ENCODE data around the gene GRIP2. TPM values are rescaled to one million over a fixed set of nuclear protein-coding genes. Genes with fewer than 3 reads are reported as not detected.

The GRIP2 gene
- polyA plus RNA-seq, 1 experiment: not detected

DNA sequence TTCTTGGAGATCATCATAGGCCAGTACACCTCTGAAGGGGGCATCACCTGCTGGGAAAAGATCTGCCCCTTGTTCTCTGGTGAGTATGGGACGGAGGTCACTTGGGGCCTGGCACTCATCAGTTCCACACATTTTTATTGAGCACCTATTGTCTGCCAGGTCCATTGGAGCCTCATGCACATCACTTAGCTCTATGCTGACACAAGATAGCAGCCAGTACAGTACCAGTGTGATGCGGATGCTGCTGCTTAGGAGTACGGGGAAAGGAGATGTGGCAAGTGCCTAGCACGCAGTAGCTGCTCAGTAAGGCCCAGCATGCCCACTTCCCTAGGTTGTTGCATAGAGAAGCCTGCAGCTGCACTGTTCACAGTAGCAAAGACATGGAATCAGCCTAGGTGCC is 94.4 kb downstream of the GRIP2 start:
- no peaks in the 10 kb centered on the region; the same call in 1 of the 2 replicates for H3K9me3 ChIP-seq (ENCODE audit: control insufficient read depth, insufficient read depth, low read length)
- no peak for TF ChIP-seq CTCF (IDR thresholded peaks at IDR 0.05; ENCODE audit: low read depth, low read length)
- ChIA-PET CTCF (interaction anchor here (2.2 kb wide), 1 partner anchor 242 kb away, joined by 6 read pairs; no protein-coding TSS in a partner anchor), POLR2A (no interaction called here)
- no peak overlapping the region for H3K4me3 ChIP-seq (ENCODE audit: low read depth, low read length)
- H3K27ac ChIP-seq (ENCODE audit: low read depth, low read length): no peak overlapping the region
- H3K27me3 ChIP-seq (ENCODE audit: control insufficient read depth, insufficient read depth, low read length): no peaks in the 10 kb centered on the region
- DNase-seq (ENCODE audit: low read depth, low spot score): no peak

- no peak for TF ChIP-seq CTCF (IDR thresholded peaks at IDR 0.05; ENCODE audit: low read depth, low read length)
- POLR2A ChIA-PET: no interaction called here
- Histone ChIP-seq H3K27me3 (ENCODE audit: control insufficient read depth, insufficient read depth, low read length) (no peaks in the 10 kb centered on the region), H3K4me3 (ENCODE audit: low read depth, low read length) (no peak overlapping the region), H3K27ac (ENCODE audit: low read depth, low read length) (no peak overlapping the region), H3K9me3 (ENCODE audit: control insufficient read depth, insufficient read depth, low read length) (no peaks in the 10 kb centered on the region; the same call in 1 of the 2 replicates)
- DNase-seq (ENCODE audit: low read depth, low spot score): no peak
- CTCF ChIA-PET: no interaction called here
Measured at GRCh38 chr3:14444380-14444779, 95.8 kb downstream of the GRIP2 start.

DNA sequence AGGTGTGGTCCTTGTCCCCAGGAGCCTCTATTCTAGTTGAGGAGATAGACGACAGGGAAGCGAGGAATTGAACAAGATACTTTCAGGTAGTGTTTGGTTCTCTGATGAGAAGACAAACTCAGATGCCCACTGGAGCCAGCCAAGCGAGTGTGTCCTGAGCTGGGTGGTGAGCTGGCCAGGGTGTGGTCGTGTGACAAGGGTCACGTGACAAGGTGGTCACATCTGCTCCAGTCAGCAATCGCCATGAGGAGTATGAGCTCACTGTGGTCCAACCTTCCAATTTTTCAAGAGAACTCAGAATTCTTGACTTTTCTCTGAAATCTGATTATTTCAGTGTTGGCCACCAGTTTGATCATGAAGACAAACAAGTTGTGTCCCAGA is 98.2 kb downstream of the GRIP2 start:
- TF ChIP-seq CTCF (IDR thresholded peaks at IDR 0.05; ENCODE audit: low read depth, low read length): no peak
- Histone ChIP-seq H3K27ac (ENCODE audit: low read depth, low read length) (no peak overlapping the region), H3K9me3 (ENCODE audit: control insufficient read depth, insufficient read depth, low read length) (no peaks in the 10 kb centered on the region), H3K27me3 (ENCODE audit: control insufficient read depth, insufficient read depth, low read length) (no peaks in the 10 kb centered on the region), H3K4me3 (ENCODE audit: low read depth, low read length) (no peak overlapping the region)
- DNase-seq (ENCODE audit: low read depth, low spot score): no peak
- POLR2A ChIA-PET: interaction anchor here (2.2 kb wide), 1 partner anchor 10 kb away, joined by 8 read pairs; no protein-coding TSS in a partner anchor
- CTCF ChIA-PET: interaction anchor here (2.2 kb wide), 1 partner anchor 238 kb away, joined by 9 read pairs; no protein-coding TSS in a partner anchor

GRCh38 chr3:14441240-14441919 is 98.8 kb downstream of the GRIP2 start:
- no peaks in the 10 kb centered on the region for H3K9me3 ChIP-seq (ENCODE audit: control insufficient read depth, insufficient read depth, low read length)
- H3K4me3 ChIP-seq (ENCODE audit: low read depth, low read length): no peak overlapping the region
- no peak for DNase-seq (ENCODE audit: low read depth, low spot score)
- POLR2A ChIA-PET: interaction anchor here (2.2 kb wide), 1 partner anchor 11 kb away, joined by 8 read pairs; no protein-coding TSS in a partner anchor
- CTCF ChIA-PET: interaction anchor here (2.2 kb wide), 1 partner anchor 238 kb away, joined by 9 read pairs; no protein-coding TSS in a partner anchor
- no peaks in the 10 kb centered on the region for H3K27me3 ChIP-seq (ENCODE audit: control insufficient read depth, insufficient read depth, low read length)
- H3K27ac ChIP-seq (ENCODE audit: low read depth, low read length): peak overlapping the region; percentile 21
- no peak for TF ChIP-seq CTCF (IDR thresholded peaks at IDR 0.05; ENCODE audit: low read depth, low read length)

GRCh38 chr3:14440531-14441239 is 99.5 kb downstream of the GRIP2 start:
- ChIA-PET CTCF (interaction anchor here (2.2 kb wide), 1 partner anchor 237 kb away, joined by 9 read pairs; no protein-coding TSS in a partner anchor), POLR2A (interaction anchor here (2.2 kb wide), 1 partner anchor 12 kb away, joined by 8 read pairs; no protein-coding TSS in a partner anchor)
- Histone ChIP-seq H3K4me3 (ENCODE audit: low read depth, low read length) (no peak overlapping the region), H3K9me3 (ENCODE audit: control insufficient read depth, insufficient read depth, low read length) (no peaks in the 10 kb centered on the region), H3K27me3 (ENCODE audit: control insufficient read depth, insufficient read depth, low read length) (no peaks in the 10 kb centered on the region), H3K27ac (ENCODE audit: low read depth, low read length) (no peak overlapping the region)
- no peak for TF ChIP-seq CTCF (IDR thresholded peaks at IDR 0.05; ENCODE audit: low read depth, low read length)
- DNase-seq (ENCODE audit: low read depth, low spot score): no peak

Data from AG04450 (cell line).